ENCODE results near the gene PIP5K1C.

- no peak for TF ChIP-seq CTCF (conservative IDR thresholded peaks at IDR 0.05)
- no peak for TF ChIP-seq EZH2 (IDR thresholded peaks at IDR 0.05; ENCODE audit: low read depth)
Observed at GRCh38 chr19:3614858-3615505, 85.3 kb downstream of the PIP5K1C start.
